ENCODE results near the gene ACSL1.

ACSL1 gene, protein sequence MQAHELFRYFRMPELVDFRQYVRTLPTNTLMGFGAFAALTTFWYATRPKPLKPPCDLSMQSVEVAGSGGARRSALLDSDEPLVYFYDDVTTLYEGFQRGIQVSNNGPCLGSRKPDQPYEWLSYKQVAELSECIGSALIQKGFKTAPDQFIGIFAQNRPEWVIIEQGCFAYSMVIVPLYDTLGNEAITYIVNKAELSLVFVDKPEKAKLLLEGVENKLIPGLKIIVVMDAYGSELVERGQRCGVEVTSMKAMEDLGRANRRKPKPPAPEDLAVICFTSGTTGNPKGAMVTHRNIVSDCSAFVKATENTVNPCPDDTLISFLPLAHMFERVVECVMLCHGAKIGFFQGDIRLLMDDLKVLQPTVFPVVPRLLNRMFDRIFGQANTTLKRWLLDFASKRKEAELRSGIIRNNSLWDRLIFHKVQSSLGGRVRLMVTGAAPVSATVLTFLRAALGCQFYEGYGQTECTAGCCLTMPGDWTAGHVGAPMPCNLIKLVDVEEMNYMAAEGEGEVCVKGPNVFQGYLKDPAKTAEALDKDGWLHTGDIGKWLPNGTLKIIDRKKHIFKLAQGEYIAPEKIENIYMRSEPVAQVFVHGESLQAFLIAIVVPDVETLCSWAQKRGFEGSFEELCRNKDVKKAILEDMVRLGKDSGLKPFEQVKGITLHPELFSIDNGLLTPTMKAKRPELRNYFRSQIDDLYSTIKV

DNA sequence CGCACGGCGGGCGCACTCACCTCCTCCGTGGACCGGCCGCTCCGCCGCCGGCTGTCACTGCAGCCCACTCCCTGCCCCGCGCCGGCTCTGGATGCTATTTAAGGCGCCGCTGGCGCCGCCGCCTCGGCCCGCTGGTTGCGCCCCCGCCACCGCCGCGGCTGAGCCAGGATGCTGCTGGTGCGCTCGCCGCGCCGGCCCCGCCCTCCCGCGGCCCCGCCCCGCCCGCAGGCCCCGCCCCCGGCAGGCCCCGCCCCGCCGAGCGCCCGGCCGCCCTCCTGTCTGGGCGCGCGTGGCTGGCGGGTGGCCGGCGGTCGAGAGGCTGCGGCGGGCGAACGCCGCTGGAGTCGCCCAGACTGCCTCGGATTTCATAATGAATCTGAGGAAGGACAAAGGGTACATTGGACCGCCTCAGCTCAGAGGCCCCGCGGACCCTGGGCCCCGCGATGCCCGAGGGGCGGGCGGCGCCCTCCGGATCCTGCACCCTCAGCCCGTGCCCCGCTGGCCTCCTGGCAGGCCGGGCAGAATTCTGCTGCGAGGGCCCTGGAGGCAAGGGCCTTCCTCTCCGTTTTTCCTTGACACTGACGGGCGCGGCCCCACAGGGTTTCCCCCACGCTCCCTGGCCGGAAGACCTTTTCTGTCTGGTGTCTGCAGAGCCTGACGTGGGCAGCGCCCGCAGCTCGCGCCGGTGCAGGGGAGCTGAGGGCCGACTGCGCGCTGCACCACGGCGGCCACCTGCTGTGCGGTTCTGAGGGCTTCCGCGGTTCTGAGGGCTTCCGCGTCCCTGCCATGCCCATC lies at the start of gene ACSL1:
ACSL1 (minus strand) TSS at position 73 of the 795 bp plus-strand sequence. CDS start 22,454 bp downstream, outside the sequence.
- DNase-seq, result peak; percentile 3

- DNase-seq, result no peak
Measured at GRCh38 chr4:184873054-184873453, 47.3 kb upstream of the ACSL1 start.

DNA sequence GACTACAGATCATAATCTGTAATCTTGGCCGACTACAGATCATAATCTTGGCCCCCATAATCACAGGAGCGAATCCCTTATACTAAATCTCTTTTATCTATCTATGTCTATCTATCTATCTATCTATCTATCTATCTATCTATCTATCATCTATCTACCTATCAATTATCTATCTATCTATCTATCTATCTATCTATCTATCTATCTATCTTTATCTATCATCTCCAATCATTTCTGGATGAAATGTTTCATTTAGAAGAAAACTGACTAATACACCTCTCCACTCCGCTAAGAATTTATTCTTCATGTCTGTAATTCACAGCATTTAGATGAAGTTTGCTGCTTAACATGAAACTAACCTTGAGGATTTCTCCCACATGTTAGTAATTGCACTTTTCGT lies 45.0 kb upstream of the ACSL1 start:
- no peak for DNase-seq

DNA sequence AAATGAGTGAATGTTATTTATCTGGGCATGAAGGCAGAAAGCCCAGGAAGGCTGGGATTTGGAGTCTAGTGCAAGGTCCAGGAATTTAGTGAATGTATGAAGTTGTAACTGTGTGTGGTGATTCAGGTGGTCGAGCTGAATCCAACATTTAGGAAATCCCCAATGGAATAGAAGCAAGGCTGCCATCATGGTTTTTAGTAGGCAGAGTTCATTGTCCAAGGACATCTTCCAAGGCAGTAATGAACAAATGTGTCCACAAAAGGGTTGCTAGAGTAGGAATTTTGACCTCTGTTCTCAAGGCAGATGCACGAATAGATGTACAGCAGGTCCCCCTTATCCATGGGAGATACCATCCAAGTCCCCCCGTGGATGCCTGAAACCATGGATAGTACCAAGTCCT lies 42.9 kb upstream of the ACSL1 start:
- DNase-seq, result no peak

- DNase-seq, result no peak
Measured at GRCh38 chr4:184863916-184864315, 38.1 kb upstream of the ACSL1 start.

DNA sequence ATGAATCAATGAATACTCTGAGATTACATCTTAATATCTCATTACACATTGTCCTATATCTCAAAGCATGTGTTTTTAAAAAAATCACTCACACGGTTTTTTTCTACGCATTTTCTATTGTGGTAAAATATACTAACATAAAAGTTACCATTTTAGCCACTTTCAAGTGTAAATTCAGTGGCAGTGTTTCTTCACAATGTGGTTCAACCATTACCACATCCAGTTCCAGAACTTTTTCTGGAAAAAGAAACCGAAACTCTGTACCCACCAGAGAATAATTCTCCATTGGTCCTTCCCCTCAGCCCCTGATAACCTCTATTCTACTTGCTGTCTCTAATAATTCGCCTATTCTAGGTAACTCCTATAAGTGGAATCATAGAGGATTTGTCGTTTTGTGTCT lies 35.3 kb upstream of the ACSL1 start:
- DNase-seq, result no peak

GRCh38 chr4:184860018-184860779 lies 34.4 kb upstream of the ACSL1 start:
- no peak for DNase-seq

DNA sequence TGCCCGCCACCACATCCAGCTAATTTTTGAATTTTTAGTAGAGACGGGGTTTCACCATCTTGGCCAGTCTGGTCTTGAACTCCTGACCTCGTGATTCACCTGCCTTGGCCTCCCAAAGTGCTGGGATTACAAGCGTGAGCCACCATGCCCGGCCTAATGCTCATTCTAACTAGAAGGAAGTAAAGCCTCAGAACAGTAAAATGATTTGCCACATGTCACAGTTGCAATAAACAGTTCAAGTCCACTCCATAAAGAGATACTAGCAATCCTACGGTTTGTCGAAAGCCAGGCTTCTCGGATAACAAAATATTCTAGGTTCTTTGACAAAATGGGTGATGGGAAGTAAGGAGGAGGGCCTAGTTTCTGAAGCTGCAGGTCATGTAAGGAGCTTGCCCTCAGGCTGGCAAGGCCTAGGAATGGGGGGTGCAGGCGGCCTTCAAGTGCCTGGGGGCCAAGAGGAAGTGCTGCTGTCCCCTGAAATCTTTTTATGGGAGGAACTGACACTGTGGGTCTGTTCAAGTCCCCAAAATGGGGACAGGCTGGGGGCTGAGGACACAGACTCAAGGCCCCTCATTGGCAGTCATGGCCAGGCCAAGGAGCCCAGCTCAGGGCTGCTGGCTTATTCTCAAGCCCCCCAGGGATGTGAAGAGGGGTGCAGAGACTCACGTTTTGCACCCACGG lies 31.8 kb upstream of the ACSL1 start:
- DNase-seq, result no peak

GRCh38 chr4:184856277-184856609 lies 30.5 kb upstream of the ACSL1 start:
- no peak for DNase-seq

DNA sequence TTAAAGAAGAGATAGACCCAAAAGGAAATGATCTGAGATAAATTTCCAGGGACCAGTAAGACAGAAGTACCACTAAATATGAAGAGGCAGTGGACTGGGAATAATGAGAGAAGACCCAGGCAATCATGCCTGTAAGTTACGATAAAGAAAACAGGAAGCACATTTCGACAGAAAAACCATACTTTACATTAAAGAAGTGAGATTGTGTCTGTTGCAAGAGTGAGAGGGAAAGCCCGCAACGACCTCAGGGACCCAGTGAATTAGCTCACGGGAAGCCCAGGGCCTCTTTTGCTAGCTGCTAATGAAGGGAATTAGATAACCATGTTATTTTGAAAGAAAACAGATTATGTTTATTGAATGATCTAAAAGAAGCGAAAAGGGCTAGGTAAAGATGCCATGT lies 28.9 kb upstream of the ACSL1 start:
- DNase-seq, result no peak

DNA sequence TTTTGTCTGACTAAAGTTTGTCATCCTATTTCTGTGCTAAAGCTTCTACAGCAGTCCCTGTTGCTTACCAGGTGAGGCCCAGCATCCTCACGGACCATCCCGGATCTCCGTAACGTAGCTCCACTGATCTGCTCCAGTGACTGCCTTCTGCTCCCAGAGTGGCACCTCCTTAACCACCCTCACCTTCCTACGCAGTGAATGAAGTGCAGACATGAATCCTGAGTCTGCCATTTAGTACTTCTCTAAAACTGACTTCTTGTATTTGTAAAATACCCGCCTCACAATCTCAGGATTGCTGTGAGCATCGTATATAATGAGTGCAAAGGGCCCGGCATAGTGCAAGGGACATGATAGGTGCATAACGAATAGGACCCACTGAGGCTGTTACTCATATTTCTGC lies 27.7 kb upstream of the ACSL1 start:
- DNase-seq, result no peak

DNA sequence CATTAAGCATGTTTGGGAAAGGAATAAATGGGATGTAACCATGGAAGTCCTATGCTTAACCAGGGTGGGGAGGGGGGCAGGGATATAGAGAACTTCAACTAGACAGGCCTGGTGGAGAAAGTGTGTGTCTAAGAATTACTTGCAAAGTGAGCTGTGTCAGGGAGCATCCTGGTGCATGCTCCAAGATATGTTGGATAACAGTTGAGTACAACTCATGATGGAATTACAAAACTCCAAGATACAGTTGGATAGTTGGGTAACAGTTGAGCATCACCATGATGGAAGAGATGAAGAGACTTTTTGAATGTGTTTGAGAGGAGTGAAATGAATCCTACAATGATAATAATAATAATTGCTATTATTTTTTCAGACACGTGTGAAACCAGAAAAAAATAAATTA lies 26.1 kb upstream of the ACSL1 start:
- DNase-seq, result no peak

DNA sequence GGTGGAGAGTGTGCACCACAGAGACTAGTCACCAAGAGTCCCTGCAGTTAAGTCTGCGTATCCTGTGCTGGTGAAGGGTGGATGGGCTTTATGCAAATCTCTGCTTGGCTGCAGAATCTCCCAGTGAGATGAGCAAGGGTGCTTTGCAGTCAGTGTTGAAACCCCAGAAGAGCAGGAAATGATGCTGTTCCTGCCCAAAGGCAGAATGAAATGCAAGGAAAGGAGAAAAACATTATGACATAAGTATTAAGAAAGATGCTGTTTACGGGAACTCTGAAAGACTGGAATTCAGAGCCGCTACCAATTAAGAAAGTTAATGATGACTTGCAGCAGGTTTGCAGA lies 25.4 kb upstream of the ACSL1 start:
- no peak for DNase-seq

GRCh38 chr4:184850431-184851199 lies 24.8 kb upstream of the ACSL1 start:
- DNase-seq, result no peak

DNA sequence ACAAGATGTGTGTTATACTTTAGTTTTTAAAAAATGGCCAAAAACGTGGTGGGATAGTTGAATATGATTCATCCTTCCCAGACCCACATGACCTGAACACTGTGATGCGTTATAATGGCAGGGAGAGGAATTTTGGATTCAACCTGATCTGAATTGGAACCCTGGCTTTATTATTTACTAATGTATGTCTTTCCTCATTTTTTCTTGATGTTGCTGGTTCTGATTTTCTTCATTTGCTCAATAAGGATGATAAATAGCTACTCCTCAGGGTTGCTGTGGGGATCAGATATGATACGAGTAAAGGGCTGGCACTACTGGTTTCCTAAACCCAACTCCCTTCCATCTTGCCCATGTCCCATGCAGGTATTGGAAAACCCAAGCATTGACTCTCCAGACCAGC lies 24.2 kb upstream of the ACSL1 start:
- DNase-seq, result no peak

GRCh38 chr4:184849185-184849584 lies 23.4 kb upstream of the ACSL1 start:
- DNase-seq, result no peak

- no peak for DNase-seq
Measured at GRCh38 chr4:184848510-184848909, 22.7 kb upstream of the ACSL1 start.

DNA sequence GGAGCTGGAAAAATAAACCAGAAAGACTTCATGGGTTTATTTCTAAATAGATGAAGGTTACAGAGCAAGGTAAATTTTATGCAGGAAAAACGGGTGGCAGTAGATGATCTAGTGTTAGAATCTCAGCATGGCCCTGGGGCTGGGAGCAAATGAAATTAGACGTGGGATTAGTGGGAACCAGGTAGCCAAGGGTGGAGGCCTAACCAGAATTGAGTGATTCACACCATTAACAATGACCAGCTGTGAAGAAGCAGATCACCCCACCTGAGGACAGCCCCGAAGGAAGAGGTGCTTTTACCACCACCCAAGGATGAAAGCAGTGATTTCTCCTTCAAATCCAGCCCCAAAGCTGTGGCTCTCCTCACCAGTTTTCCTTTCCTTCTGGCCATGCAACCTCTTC lies 20.8 kb upstream of the ACSL1 start:
- DNase-seq, result no peak

- DNase-seq, result no peak
Measured at GRCh38 chr4:184845367-184846021, 19.7 kb upstream of the ACSL1 start.

DNA sequence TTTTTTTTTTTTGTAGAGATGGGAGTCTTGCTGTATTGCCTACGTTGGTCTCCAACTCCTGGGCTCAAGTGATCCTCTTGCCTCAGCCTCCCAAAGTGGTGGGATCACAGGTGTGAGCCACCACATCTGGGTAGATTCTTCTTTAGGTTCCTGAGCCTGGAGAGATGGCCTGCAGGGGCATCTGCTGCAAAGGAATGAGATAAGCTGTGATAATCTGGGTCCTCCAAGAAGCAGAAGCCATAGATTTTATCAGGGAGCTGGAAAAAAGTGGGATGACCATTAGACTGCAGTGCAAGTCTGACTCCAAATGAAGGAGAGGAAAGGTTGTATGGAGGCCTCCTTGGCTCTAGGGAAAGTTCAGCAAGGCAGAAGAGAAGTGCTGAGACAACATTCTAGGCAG lies 19.0 kb upstream of the ACSL1 start:
- no peak for DNase-seq

- DNase-seq, result no peak
Measured at GRCh38 chr4:184843984-184844554, 18.3 kb upstream of the ACSL1 start.
